Kidney (tissue), 22 donors: ENCODE data around the gene ARL4A. TPM values are rescaled to one million over a fixed set of nuclear protein-coding genes. Genes with fewer than 3 reads are reported as not detected.
A peak's percentile ranks its signal among the peaks of the same experiment; 100 is the strongest.

Experiments used
- DNase-seq, 5 donors: peaks; one replicate each; pipeline ENCODE4 v3.0.0-alpha.2; 2013 to 2020
- FAIRE-seq: peaks from 2 replicates; lab custom pipeline; 2012; peaks lifted over from hg19 to GRCh38; lab: Jason Lieb, UNC
- H3K27ac ChIP-seq, 2 donors: one replicate each; pipeline ENCODE4 v1.7.0; 2013; ENCODE audit warnings: low read depth in 2 of 2, low read length in 2 of 2, inconsistent platforms in 1 of 2
- H3K27me3 ChIP-seq: one replicate; pipeline ENCODE4 v1.7.1; 2013; ENCODE audit warnings: low read length, inconsistent platforms; ENCODE audit not compliant: control insufficient read depth, insufficient read depth
- H3K36me3 ChIP-seq, 3 donors: one replicate each; pipeline versions ENCODE4 v1.7.0 to v1.7.1; 2013; ENCODE audit warnings: low read length in 3 of 3, control low read depth in 1 of 3, inconsistent platforms in 1 of 3; ENCODE audit not compliant: insufficient read depth in 3 of 3, control insufficient read depth in 2 of 3
- H3K4me1 ChIP-seq, 3 donors: one replicate each; pipeline versions ENCODE4 v1.7.0 to v1.7.1; 2013; ENCODE audit warnings: low read length in 3 of 3, inconsistent platforms in 1 of 3, low read depth in 1 of 3; ENCODE audit not compliant: control insufficient read depth in 2 of 3, insufficient read depth in 2 of 3
- H3K4me3 ChIP-seq, 3 donors: one replicate each; pipeline versions ENCODE4 v1.7.0 to v1.8.1; 2013; ENCODE audit warnings: low read length in 3 of 3, control low read depth in 1 of 3, inconsistent platforms in 1 of 3
- H3K9ac ChIP-seq, 3 donors: one replicate each; pipeline versions ENCODE4 v1.7.0 to v1.7.1; 2013; ENCODE audit warnings: low read length in 3 of 3, control low read depth in 1 of 3, inconsistent platforms in 1 of 3
- H3K9me3 ChIP-seq, 3 donors: one replicate each; pipeline versions ENCODE4 v1.7.0 to v1.7.1; 2013; ENCODE audit warnings: low read length in 3 of 3, control low read depth in 1 of 3, inconsistent platforms in 1 of 3; ENCODE audit not compliant: control insufficient read depth in 2 of 3, insufficient read depth in 1 of 3
- CTCF ChIP-seq: IDR thresholded peaks from 3 replicates; pipeline ENCODE4 v1.5.1; 2012; ENCODE audit warnings: mild to moderate bottlenecking, moderate library complexity, borderline replicate concordance; ENCODE audit not compliant: insufficient read depth; ENCODE audit errors: extremely low read depth
- intact Hi-C: fragments of 100-400 bp; cut with DNase I; formaldehyde crosslinking; loops from one replicate; pipeline ENCODE4 v1.11.1; 2022
- long read RNA-seq, 10 donors: library from polyadenylated mRNA in 1 of 10; unstranded in 1 of 10; transcript quantifications; one replicate each; pipeline ENCODE4 v2.0.0 and lab custom pipeline, GENCODE V29; 2021 to 2026
- polyA plus RNA-seq: library from polyadenylated mRNA; stranded (reverse); fragments of 350-450 nt; fragmentation: Illumina TruSeq; extraction: RNeasy Lipid Tissue Mini Kit (QIAGEN cat#74804); gene quantifications from one replicate; pipeline ENCODE4 v1.2.3, GENCODE V29; 2014; ENCODE audit warnings: low read depth, low replicate concordance; ENCODE audit not compliant: insufficient read depth
- total RNA-seq: library from RNA; stranded (reverse); fragmentation: NEBNext Ultra II Directional; extraction: Animal tissue kit (Norgen Biotek cat#: 25700); gene quantifications from one replicate; pipeline ENCODE4 v1.2.1, GENCODE V29; 2021
- donor health status: control.
- donor health status: control.
- donor health status: control.
- donor health status: control.
- donor health status: control.
- donor health status: DM: yes; HTN: yes; CAD: no.
- donor health status: Normal renal cell carcinoma (clear cell type).

ARL4A gene, protein sequence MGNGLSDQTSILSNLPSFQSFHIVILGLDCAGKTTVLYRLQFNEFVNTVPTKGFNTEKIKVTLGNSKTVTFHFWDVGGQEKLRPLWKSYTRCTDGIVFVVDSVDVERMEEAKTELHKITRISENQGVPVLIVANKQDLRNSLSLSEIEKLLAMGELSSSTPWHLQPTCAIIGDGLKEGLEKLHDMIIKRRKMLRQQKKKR
- total RNA-seq (21.6 TPM), polyA plus RNA-seq (11.8 TPM)
- long read RNA-seq, donor 1, partial matches to known transcripts: 0 of 7 reads
- long read RNA-seq, donor 1, other reads (novel, unspliced or antisense): 0 of 7 reads
- long read RNA-seq, donor 2, transcript ARL4A-206 (2 exons, 845 nt): major isoform, 10 of 17 reads
- long read RNA-seq, donor 2, transcript ARL4A-201 (2 exons, 1,147 nt): minor isoform, 6 of 17 reads
- long read RNA-seq, donor 2, partial matches to known transcripts: 0 of 17 reads
- long read RNA-seq, donor 2, other reads (novel, unspliced or antisense): 0 of 17 reads
- long read RNA-seq, donor 3, transcript ARL4A-206 (2 exons, 845 nt): major isoform, 10 of 13 reads
- long read RNA-seq, donor 3, partial matches to known transcripts: 0 of 13 reads
- long read RNA-seq, donor 3, other reads (novel, unspliced or antisense): 0 of 13 reads
- long read RNA-seq, donor 4, partial matches to known transcripts: 0 of 10 reads
- long read RNA-seq, donor 4, other reads (novel, unspliced or antisense): 0 of 10 reads
- long read RNA-seq, donor 5, partial matches to known transcripts: 0 of 2 reads
- long read RNA-seq, donor 5, other reads (novel, unspliced or antisense): 0 of 2 reads
- long read RNA-seq, donor 6, transcript ARL4A-206 (2 exons, 845 nt): major isoform, 12 of 19 reads
- long read RNA-seq, donor 6, partial matches to known transcripts: 0 of 19 reads
- long read RNA-seq, donor 6, other reads (novel, unspliced or antisense): 0 of 19 reads
- long read RNA-seq, donor 7, transcript ARL4A-201 (2 exons, 1,147 nt): major isoform, 7 of 16 reads
- long read RNA-seq, donor 7, transcript ARL4A-206 (2 exons, 845 nt): minor isoform, 5 of 16 reads
- long read RNA-seq, donor 7, partial matches to known transcripts: 0 of 16 reads
- long read RNA-seq, donor 7, other reads (novel, unspliced or antisense): 0 of 16 reads
- long read RNA-seq, donor 8, transcript ARL4A-201 (2 exons, 1,147 nt): minor isoform, 6 of 17 reads
- long read RNA-seq, donor 8, transcript ARL4A-206 (2 exons, 845 nt): major isoform, 8 of 17 reads
- long read RNA-seq, donor 8, partial matches to known transcripts: 0 of 17 reads
- long read RNA-seq, donor 8, other reads (novel, unspliced or antisense): 0 of 17 reads
- long read RNA-seq, donor 9, partial matches to known transcripts: 0 of 5 reads
- long read RNA-seq, donor 9, other reads (novel, unspliced or antisense): 0 of 5 reads
- long read RNA-seq, donor 10, partial matches to known transcripts: 0 of 9 reads
- long read RNA-seq, donor 10, other reads (novel, unspliced or antisense): 0 of 9 reads

DNA sequence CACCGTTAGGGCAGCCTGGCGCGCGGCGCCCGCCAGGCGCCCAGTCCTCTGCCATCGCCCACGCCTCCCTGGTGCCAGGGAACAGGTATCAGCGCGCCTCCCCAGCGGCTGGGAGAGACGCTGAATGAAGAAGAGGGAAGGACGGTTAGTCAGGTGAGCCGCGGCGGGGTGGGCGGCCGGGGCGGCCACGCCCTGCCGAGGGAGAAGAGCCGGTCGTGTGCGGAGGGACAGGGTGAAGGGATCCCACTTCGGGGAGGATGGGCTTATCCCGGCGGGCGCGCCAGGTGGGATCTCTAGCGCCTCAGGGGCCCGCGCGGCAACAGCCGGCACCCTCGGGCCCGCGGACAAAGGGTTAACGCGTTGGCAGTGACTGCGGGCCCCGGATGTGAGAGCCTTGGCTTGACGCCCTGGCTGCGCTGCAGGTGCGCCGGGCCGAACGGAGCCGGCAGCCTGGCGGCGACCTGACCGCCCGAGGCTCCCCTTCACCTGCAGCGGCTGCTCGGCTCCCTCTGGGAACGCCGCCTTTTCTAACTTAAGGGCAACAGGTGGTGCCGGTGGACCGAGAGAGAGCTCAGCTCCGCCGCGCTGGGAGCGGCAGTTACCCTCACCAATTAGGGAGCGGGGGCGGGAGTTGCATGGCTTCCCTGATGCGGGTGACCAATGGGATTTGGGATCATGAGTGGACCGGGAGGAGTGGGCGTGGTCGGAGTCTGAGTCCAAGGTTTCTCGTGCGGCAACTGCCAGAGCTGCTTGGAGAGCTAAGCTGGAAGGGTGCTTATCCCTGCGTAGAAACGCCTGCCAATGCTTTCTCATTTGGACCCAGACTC lies at the start of gene ARL4A:
Gene ARL4A, plus strand, starts transcription at position 743 of the 827 bp plus-strand sequence. CDS start 622 bp downstream, outside the sequence.
- no peaks in the 10 kb centered on the region for H3K9me3 ChIP-seq
- H3K36me3 ChIP-seq: no peaks in the 10 kb centered on the region
- TF ChIP-seq CTCF: peak; percentile 38
- peak within 1 kb of the TSS; percentile 82 to 86 for H3K27ac ChIP-seq
- H3K9ac ChIP-seq: peak within 1 kb of the TSS; percentile 57 to 96 (median 92)
- peak; percentile 98 to 100 (median 99) for DNase-seq
- no peaks in the 10 kb centered on the region for H3K27me3 ChIP-seq
- peak within 1 kb of the TSS; percentile 81 to 100 (median 96) for H3K4me3 ChIP-seq
- intact Hi-C loops: no loop called here
- peak; percentile 96 for FAIRE-seq
- peaks cover 0 to 2% (median 0%) of the 10 kb centered on the region in 3 donors for H3K4me1 ChIP-seq

DNA sequence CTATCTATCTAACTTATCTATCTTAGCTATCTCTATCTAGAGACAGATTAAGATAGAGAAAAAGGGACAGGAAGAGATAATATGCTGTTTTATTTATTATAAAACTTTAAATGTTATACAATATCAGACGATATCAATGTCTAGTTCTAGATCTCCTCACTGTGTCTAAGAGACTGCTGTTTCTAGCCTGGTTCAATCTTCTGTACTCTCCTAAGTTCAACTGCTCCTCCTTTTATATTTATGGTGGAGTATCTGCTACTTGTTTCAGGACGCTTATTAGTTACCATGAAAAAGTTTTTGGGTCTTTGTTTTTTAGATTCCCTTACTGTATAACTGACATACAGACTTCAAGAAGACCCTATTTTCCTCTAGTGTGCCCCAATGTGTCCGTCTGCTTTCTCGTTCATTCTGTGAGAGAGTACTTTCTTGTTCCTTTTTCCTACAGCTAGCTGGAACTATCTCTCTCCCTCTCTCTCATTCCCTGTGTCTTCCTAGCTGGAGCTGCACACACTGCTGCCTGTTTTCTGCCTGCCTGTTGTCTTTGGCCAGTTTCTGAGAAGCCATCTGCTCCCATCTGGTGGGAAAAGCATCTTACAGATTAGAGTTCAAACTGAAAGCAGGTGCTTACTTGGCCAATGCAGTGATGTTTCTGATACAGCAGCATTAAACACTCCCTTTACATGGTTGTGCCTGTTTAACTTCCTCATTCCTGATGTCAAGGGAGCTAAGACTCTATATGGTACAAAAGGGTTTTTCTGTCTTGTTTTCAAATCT lies 49.4 kb upstream of the ARL4A start:
- H3K27ac ChIP-seq: no peak overlapping the region
- intact Hi-C loops: no loop called here

More for the DNA sequence above, 49.4 kb upstream of the ARL4A start:
- Histone ChIP-seq H3K9me3 (no peaks in the 10 kb centered on the region), H3K27me3 (no peaks in the 10 kb centered on the region), H3K36me3 (peaks cover 0 to 11% (median 6%) of the 10 kb centered on the region in 3 donors), H3K9ac (no peak overlapping the region), H3K4me3 (no peak overlapping the region), H3K4me1 (peaks cover 0 to 2% (median 0%) of the 10 kb centered on the region in 3 donors)
- no peak for TF ChIP-seq CTCF
- FAIRE-seq: no peak
- DNase-seq: peak in 1 of 5 donors; percentile 56
